CMK (cell line): ENCODE data around the gene SLC43A2.
"Not testable (repeated sequence)": the region's sequence is repeated elsewhere in the genome, so short reads cannot be mapped to it uniquely, and the experiment has no call there.

Experiments
- DNase-seq: peaks from one replicate; pipeline ENCODE4 v3.0.0-alpha.2; 2010; ENCODE audit warnings: low read depth

SLC43A2 gene

DNA sequence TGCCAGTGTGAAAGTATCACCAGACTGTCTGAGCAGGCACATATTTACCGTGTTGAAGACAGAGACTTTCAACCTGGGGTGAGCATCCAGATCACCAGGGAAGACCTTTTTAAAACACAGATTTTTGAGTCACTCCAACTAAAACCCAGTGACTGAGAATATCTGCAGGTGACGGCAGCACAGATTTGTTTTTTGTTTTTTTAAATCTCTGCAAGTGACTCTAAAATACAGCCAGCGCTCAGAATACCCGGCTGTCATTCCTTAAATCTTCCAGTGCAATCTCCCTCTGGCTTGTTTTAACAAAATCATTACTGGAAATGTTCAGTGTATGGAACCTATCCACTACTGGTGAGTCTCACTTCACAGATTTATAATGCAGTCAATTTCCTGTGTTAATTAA lies 92.9 kb downstream of the SLC43A2 start:
- DNase-seq: no peak

DNA sequence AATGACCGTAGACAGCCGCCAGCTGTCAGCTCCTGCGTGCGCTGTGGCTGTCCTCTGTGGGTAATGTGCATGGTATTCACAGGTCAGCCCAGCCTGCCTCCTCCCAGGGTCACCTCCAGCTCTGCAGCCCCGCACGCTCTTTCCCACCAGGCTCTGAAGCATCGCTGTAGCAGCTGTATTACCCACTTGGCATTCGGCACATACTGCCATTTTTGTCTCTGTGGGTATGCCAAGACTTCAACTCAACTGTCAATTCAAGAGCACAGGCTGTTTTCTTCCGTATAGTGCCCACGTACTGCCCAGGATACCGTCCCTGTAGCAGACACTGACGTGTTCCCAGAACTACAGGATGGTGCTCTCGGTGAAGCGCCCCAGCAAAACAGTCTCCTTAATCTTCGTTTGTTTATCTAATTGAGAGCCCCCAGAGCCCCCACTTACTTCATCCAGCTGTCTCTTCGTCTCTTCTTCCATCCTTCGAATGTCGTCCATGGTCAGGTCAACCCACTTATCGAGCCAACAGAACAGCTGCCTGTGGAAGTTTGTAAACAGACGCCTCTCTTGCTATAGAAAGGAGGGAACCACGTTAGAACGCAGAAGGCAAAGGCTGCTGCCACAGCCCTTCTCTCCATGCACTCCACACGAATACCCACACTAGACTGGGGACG lies 94.8 kb downstream of the SLC43A2 start:
- no peak for DNase-seq

DNA sequence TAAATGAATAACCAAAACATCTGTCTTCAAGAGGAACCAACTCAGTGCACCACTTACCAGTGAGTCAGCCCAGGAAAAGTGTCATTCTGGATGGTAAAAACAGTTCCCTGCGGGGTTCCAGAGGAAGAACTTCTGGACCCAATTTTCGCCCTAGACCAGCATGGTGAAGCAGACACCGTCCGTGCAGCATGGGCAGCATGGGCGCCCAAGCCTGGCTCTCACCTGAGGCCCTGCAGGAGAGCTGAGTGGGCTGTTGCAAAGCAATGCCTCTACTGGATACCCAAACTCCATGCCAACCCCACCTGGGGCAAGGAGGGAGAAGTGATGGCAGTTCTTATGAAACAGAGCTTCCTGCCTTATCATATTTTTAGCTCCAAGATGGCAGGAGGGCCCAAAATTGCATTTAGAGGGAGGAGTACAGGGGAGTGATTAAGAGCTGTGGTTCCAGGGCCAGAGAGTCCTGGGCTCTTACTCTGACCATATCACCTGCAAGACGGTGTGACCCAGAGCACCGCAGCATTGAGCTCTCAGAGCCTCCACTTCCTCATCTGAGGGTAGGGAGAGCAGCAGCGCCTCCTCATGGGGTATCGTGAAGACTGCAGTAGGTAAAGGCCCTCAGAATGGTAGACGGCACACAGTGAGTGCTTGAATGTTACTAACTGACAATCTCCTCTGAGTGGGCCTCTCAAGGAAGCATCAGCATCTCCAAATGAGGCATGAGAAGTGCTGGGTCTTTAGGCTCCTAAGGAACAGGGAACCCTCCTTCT lies 95.6 kb downstream of the SLC43A2 start:
- DNase-seq: no peak

DNA sequence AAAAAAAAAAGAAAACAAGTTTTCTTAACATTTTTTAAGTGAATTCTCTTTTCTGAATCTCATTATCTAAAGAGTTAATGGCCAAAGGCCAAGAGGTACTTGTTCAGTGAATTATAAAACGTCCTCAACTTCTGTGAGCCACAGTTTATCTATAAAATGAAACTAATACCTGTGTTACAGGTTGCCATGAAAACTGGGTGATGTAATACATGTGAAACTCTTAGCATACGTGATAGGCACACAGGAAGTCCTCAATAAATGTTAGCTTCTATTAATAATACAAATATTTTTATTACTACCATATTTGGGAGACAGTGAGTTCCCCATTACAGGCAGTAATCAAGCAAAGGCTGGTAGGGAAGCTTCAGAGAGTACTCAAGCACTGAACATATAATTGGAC lies 98.8 kb downstream of the SLC43A2 start:
- DNase-seq: no peak

DNA sequence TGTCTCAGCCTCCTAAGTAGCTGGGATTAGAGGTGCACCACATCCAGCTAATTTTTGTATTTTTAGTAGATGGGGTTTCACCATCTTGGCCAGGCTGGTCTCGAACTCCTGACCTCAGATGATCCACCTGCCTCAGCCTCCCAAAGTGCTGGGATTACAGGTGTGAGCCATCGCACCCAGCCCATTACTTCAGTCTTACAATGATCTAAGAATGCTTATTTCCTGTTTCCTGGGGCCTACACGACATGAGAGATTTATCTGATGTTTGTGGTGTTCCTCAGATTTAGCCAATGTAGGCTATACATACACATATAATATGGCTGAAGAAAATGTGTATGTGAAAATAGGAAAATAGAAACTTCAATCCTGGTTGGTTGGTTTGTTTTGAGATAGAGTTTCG lies 101.8 kb downstream of the SLC43A2 start:
- DNase-seq: not testable (repeated sequence)

DNA sequence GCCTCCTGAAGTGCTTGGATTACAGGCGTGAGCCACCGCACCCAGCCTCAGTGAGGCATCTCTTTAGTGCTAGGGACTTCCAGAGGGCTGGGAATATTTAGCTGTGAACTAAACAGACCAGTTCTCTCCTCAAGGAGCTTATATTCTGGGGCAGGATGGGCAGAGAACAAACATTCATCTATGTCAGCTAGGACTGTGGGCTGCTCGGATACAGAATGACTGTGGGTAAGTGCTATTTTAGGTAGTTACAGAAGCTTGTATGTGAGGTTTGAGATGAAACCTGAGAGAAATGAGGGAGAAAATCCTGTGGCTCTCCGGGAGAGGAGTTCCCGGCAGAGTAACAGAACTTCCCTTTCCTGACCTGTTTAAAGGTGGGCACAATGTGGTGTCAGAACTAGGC lies 106.0 kb downstream of the SLC43A2 start:
- DNase-seq: no peak

DNA sequence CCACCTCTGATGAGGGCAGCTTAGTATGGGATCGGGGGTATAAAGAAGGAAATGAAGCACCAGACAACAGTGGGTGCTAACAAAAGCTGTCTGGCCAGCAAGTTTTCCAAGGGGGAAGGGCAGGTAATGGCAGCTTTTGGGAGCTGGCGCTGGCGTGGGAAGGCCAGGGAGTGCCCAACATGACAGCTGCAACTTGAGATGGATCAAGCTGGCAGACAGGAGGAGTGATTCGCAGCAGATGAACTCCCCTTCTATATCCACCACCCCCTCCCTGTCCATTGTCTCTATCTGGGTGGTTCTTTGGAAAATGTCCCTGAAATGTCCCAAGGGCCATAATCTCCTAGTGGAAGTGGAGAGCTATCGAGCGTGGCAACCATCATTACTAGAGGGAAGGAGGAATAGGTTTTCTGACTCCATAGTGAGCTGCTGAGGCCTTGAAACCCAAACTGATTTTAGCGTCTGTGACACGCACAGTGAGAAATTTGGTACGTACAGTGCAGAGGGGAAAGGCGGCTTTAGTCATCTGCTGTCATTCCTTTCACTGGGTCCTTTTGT lies 107.5 kb downstream of the SLC43A2 start:
- no peak for DNase-seq

DNA sequence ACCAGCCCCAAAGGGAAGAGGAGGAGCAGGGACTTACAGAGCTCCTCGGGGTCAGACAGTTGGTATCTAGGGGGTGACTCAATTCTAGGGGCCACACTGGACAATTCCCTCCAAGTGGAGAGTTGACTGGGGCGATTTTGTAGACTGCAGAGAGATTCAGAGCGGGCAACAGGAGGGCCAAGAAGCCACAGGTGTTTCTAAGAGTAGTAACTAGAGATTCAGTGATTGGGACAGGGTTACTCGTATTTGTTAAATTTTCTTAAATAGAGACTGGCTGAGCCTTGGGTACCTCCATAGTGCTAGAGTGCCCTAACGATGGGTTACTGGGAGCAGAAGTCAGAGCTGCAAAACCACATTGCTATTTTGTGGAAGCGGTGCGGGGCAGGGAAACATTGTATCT lies 109.0 kb downstream of the SLC43A2 start:
- DNase-seq: no peak
